HUES64 (cell line): ENCODE measurements around the gene EME2.

ENCODE experiments used
- H3K27ac ChIP-seq: 2 replicates; pipeline ENCODE4 v1.7.0; 2013; ENCODE audit warnings: low read depth, low read length, inconsistent platforms
- H3K27me3 ChIP-seq: 2 replicates; pipeline ENCODE4 v1.6.1; 2013; ENCODE audit warnings: mild to moderate bottlenecking, low read length; ENCODE audit not compliant: insufficient read depth
- H3K36me3 ChIP-seq: 2 replicates; pipeline ENCODE4 v1.6.1; 2013; ENCODE audit warnings: mild to moderate bottlenecking, low read length; ENCODE audit not compliant: insufficient read depth
- H3K4me1 ChIP-seq: 2 replicates; pipeline ENCODE4 v1.6.1; 2013; ENCODE audit warnings: mild to moderate bottlenecking, low read length, moderate library complexity; ENCODE audit not compliant: insufficient read depth
- H3K4me3 ChIP-seq: 2 replicates; pipeline ENCODE4 v1.5.1; 2013; ENCODE audit warnings: mild to moderate bottlenecking, low read length, moderate library complexity
- H3K9ac ChIP-seq: 2 replicates; pipeline ENCODE4 v1.6.1; 2013; ENCODE audit warnings: mild to moderate bottlenecking, low read depth, low read length
- H3K9me3 ChIP-seq: 2 replicates; pipeline ENCODE4 v1.6.1; 2013; ENCODE audit warnings: low read depth, low read length; ENCODE audit not compliant: insufficient read depth
- WGBS: fragments of 150-250, 120-280 bp; methylation state at CpG from one replicate; pipeline ENCODE4 v1.1.7; 2013; ENCODE audit warnings: missing lambda C conversion rate; 5-methylcytosine and 5-hydroxymethylcytosine counted together

The EME2 gene

GRCh38 chr16:1745900-1746692, 26.5 kb upstream of the EME2 start:
- Histone ChIP-seq H3K27ac (peak overlapping the region; percentile 30; the same call in 1 of the 2 replicates), H3K27me3 (no peaks in the 10 kb centered on the region), H3K9me3 (no peaks in the 10 kb centered on the region), H3K4me3 (no peak overlapping the region), H3K4me1 (no peaks in the 10 kb centered on the region; the same call in 1 of the 2 replicates), H3K9ac (peak overlapping the region; percentile 19; the same call in 1 of the 2 replicates), H3K36me3 (peaks cover 39% of the 10 kb centered on the region)
- WGBS = 93% methylated on average over 29 of the region's 29 CpGs

- no peaks in the 10 kb centered on the region for H3K9me3 ChIP-seq
- H3K4me1 ChIP-seq = no peaks in the 10 kb centered on the region; the same call in 1 of the 2 replicates
- peak overlapping the region; percentile 30; the same call in 1 of the 2 replicates for H3K27ac ChIP-seq
- no peaks in the 10 kb centered on the region for H3K27me3 ChIP-seq
- 96% methylated on average over 31 of the region's 31 CpGs for WGBS
- H3K4me3 ChIP-seq = no peak overlapping the region
- H3K36me3 ChIP-seq = peaks cover 44% of the 10 kb centered on the region
- no peak overlapping the region for H3K9ac ChIP-seq
Measured at GRCh38 chr16:1746693-1747195, 25.9 kb upstream of the EME2 start.

- Histone ChIP-seq H3K27ac (no peak overlapping the region), H3K36me3 (peaks cover 54% of the 10 kb centered on the region), H3K4me3 (no peak overlapping the region), H3K9ac (no peak overlapping the region), H3K27me3 (no peaks in the 10 kb centered on the region), H3K9me3 (no peaks in the 10 kb centered on the region), H3K4me1 (no peaks in the 10 kb centered on the region; the same call in 1 of the 2 replicates)
- 94% methylated on average over 11 of the region's 11 CpGs for WGBS
Measured at GRCh38 chr16:1747934-1748333, 24.7 kb upstream of the EME2 start.

- WGBS = 94% methylated on average over 29 of the region's 29 CpGs
- Histone ChIP-seq H3K9me3 (no peaks in the 10 kb centered on the region), H3K27me3 (no peaks in the 10 kb centered on the region), H3K27ac (no peak overlapping the region), H3K4me3 (no peak overlapping the region), H3K9ac (no peak overlapping the region), H3K4me1 (no peaks in the 10 kb centered on the region; the same call in 1 of the 2 replicates), H3K36me3 (peaks cover 48% of the 10 kb centered on the region)
Measured at GRCh38 chr16:1749152-1750117, 23.2 kb upstream of the EME2 start.

- no peak overlapping the region for H3K27ac ChIP-seq
- H3K9me3 ChIP-seq = no peaks in the 10 kb centered on the region
- no peak overlapping the region for H3K9ac ChIP-seq
- no peak overlapping the region for H3K4me3 ChIP-seq
- WGBS = 96% methylated on average over 16 of the region's 16 CpGs
- peaks cover 44% of the 10 kb centered on the region for H3K36me3 ChIP-seq
- H3K27me3 ChIP-seq = no peaks in the 10 kb centered on the region
- no peaks in the 10 kb centered on the region for H3K4me1 ChIP-seq
Measured at GRCh38 chr16:1751946-1752345, 20.7 kb upstream of the EME2 start.

- H3K9me3 ChIP-seq = no peaks in the 10 kb centered on the region
- H3K27ac ChIP-seq = no peak overlapping the region
- peaks cover 38% of the 10 kb centered on the region for H3K36me3 ChIP-seq
- H3K9ac ChIP-seq = no peak overlapping the region
- WGBS = 94% methylated on average over 14 of the region's 14 CpGs
- H3K4me3 ChIP-seq = no peak overlapping the region
- H3K27me3 ChIP-seq = no peaks in the 10 kb centered on the region
- no peaks in the 10 kb centered on the region for H3K4me1 ChIP-seq
Measured at GRCh38 chr16:1752853-1753252, 19.8 kb upstream of the EME2 start.

GRCh38 chr16:1754204-1754603, 18.4 kb upstream of the EME2 start:
- no peaks in the 10 kb centered on the region for H3K4me1 ChIP-seq
- 93% methylated on average over 12 of the region's 12 CpGs for WGBS
- no peaks in the 10 kb centered on the region for H3K9me3 ChIP-seq
- no peak overlapping the region for H3K4me3 ChIP-seq
- peaks cover 28% of the 10 kb centered on the region for H3K36me3 ChIP-seq
- no peaks in the 10 kb centered on the region for H3K27me3 ChIP-seq
- no peak overlapping the region for H3K9ac ChIP-seq
- no peak overlapping the region for H3K27ac ChIP-seq

- Histone ChIP-seq H3K27me3 (no peaks in the 10 kb centered on the region), H3K4me1 (no peaks in the 10 kb centered on the region), H3K27ac (no peak overlapping the region), H3K9ac (no peak overlapping the region), H3K36me3 (peaks cover 11% of the 10 kb centered on the region; the same call in 1 of the 2 replicates), H3K9me3 (no peaks in the 10 kb centered on the region), H3K4me3 (no peak overlapping the region)
- 93% methylated on average over 36 of the region's 37 CpGs for WGBS
Measured at GRCh38 chr16:1757714-1758461, 14.7 kb upstream of the EME2 start.

- H3K9ac ChIP-seq = no peak overlapping the region
- no peak overlapping the region for H3K4me3 ChIP-seq
- no peaks in the 10 kb centered on the region for H3K9me3 ChIP-seq
- H3K27me3 ChIP-seq = no peaks in the 10 kb centered on the region
- no peak overlapping the region for H3K27ac ChIP-seq
- 0 out of 2 replicates have a peak, but pooled peaks cover 8% of the 10 kb centered on the region for H3K36me3 ChIP-seq
- no peaks in the 10 kb centered on the region for H3K4me1 ChIP-seq
- WGBS = 94% methylated on average over 18 of the region's 18 CpGs
Measured at GRCh38 chr16:1758923-1759322, 13.7 kb upstream of the EME2 start.

GRCh38 chr16:1759511-1759910, 13.1 kb upstream of the EME2 start:
- 94% methylated on average over 21 of the region's 21 CpGs for WGBS
- Histone ChIP-seq H3K36me3 (0 out of 2 replicates have a peak, but pooled peaks cover 8% of the 10 kb centered on the region), H3K9ac (no peak overlapping the region), H3K4me1 (no peaks in the 10 kb centered on the region), H3K4me3 (no peak overlapping the region), H3K9me3 (no peaks in the 10 kb centered on the region), H3K27ac (no peak overlapping the region), H3K27me3 (no peaks in the 10 kb centered on the region)
